Panc1 (cell line): ENCODE data around the gene ZKSCAN8. TPM values are rescaled to one million over a fixed set of nuclear protein-coding genes. Genes with fewer than 3 reads are reported as not detected.

Experiments used
- ATAC-seq: fragments of 200-7000 bp; cut with Tn5 transposase; 2 replicates; pipeline ENCODE4 v1.9.1; 2020; ENCODE audit warnings: mild to moderate bottlenecking, moderate library complexity
- BruUV-seq: library from RNA; stranded (reverse); fragments of 400-500 nt; replicated peaks from 2 replicates; lab custom pipeline; 2021; lab: Mats Ljungman, UMichigan
- CTCF ChIA-PET: fragments of 300-600 bp; sonication (Branson Sonifier 250); formaldehyde crosslinking; loops from one replicate; lab custom pipeline; 2022; ENCODE audit warnings: antibody characterized with exemption; lab: Charles Lee
- POLR2A ChIA-PET: fragments of 300-600 bp; sonication (Branson Sonifier 250); formaldehyde crosslinking; loops from one replicate; lab custom pipeline; 2022; ENCODE audit warnings: antibody characterized with exemption; lab: Charles Lee
- DNase-seq: peaks from one replicate; pipeline ENCODE4 v3.0.0-alpha.2; 2010; ENCODE audit warnings: low read depth, low spot score
- H3K27ac ChIP-seq: 2 replicates; pipeline ENCODE4 v1.5.1; 2011; ENCODE audit warnings: mild to moderate bottlenecking, low read length, inconsistent platforms
- H3K27me3 ChIP-seq: fragments of 200-500 bp; sonication (Bioruptor generic); 2 replicates; pipeline ENCODE4 v1.6.0; 2014; ENCODE audit warnings: low read length, inconsistent platforms; ENCODE audit not compliant: control insufficient read depth, insufficient read depth
- H3K36me3 ChIP-seq: fragments of 200-500 bp; sonication (Bioruptor generic); 2 replicates; pipeline ENCODE4 v1.5.1; 2014; ENCODE audit warnings: inconsistent platforms, mild to moderate bottlenecking, low read length, moderate library complexity; ENCODE audit not compliant: control insufficient read depth, insufficient read depth
- H3K4me1 ChIP-seq: 2 replicates; pipeline ENCODE4 v1.5.1; 2011; ENCODE audit warnings: inconsistent platforms, mild to moderate bottlenecking, low read length, moderate library complexity; ENCODE audit not compliant: control insufficient read depth, insufficient read depth
- H3K4me3 ChIP-seq, 2 experiments: 2 replicates each; pipeline ENCODE4 v1.5.1; 2011 to 2012; ENCODE audit warnings: low read depth in 2 of 2, low read length in 2 of 2, mild to moderate bottlenecking in 2 of 2, inconsistent platforms in 1 of 2, moderate library complexity in 1 of 2
- H3K9me3 ChIP-seq: fragments of 200-500 bp; sonication (Bioruptor generic); 2 replicates; pipeline ENCODE4 v1.5.1; 2014; ENCODE audit warnings: low read depth, mild to moderate bottlenecking, inconsistent platforms, low read length, moderate library complexity; ENCODE audit not compliant: control insufficient read depth, insufficient read depth
- POLR2AphosphoS5 ChIP-seq: IDR thresholded peaks from 2 replicates; pipeline ENCODE4 v1.6.1; 2012; ENCODE audit warnings: mild to moderate bottlenecking, low read depth, low read length, moderate library complexity
- SIN3A ChIP-seq: IDR thresholded peaks from 2 replicates; pipeline ENCODE4 v1.6.1; 2012; ENCODE audit warnings: low read depth, mild to moderate bottlenecking, low read length, moderate library complexity, borderline replicate concordance; ENCODE audit not compliant: insufficient read depth
- TCF7L2 ChIP-seq: IDR thresholded peaks from 2 replicates; pipeline ENCODE4 v1.6.1; 2011; ENCODE audit warnings: mild to moderate bottlenecking, low read depth, low read length, inconsistent platforms
- in situ Hi-C: cut with HindIII; loops from 2 replicates; pipeline ENCODE4 v1.10.0; 2016; ENCODE audit warnings: low sequenced_read_pairs, low pct_unique_long_range_greater_than_20kb
- intact Hi-C: fragments of 100-400 bp; cut with micrococcal nuclease; formaldehyde crosslinking; loops from one replicate; pipeline ENCODE4 v1.10.0; 2022; ENCODE audit not compliant: unreplicated experiment
- total RNA-seq: library from RNA; stranded (reverse); gene quantifications from one replicate; pipeline ENCODE4 v1.2.1, GENCODE V29; 2021; ENCODE audit not compliant: unreplicated experiment
- TF ChIP-seq, protein P1 (sequence below): fragments of 450-650 bp; IDR thresholded peaks from 2 replicates; pipeline ENCODE4 v1.5.1; 2017; ENCODE audit warnings: mild to moderate bottlenecking
- TF ChIP-seq, protein P2 (sequence below), 2 experiments: IDR thresholded peaks; 2 replicates each; pipeline ENCODE4 v1.6.1; 2011 to 2012; ENCODE audit warnings: low read depth in 2 of 2, control low read depth in 1 of 2, low read length in 1 of 2, mild to moderate bottlenecking in 1 of 2, moderate library complexity in 1 of 2; ENCODE audit not compliant: insufficient read depth in 1 of 2

The ZKSCAN8 gene
- total RNA-seq, 1 experiment from 2014 or later, result 18.4 TPM

DNA sequence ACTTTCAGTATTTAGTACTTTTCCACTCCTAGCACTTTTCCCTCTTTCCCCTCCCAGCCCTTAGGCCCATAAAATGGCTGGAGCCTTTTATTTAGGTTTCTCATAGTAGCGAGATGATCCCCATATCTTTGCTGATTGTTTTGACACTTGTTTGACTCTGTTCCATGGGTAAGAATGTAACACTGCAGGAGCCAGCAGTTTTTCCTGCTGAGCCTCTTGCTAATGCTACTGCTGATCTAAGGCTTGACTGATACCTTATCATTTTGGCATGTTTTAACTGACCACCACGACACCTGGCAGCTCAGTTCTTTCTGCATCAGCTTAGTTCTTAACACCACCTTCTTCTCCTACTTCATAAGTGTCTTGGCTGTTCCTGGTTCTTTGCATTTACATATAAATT lies 29.6 kb downstream of the ZKSCAN8 start:
- intact Hi-C loops, result no loop called here

DNA sequence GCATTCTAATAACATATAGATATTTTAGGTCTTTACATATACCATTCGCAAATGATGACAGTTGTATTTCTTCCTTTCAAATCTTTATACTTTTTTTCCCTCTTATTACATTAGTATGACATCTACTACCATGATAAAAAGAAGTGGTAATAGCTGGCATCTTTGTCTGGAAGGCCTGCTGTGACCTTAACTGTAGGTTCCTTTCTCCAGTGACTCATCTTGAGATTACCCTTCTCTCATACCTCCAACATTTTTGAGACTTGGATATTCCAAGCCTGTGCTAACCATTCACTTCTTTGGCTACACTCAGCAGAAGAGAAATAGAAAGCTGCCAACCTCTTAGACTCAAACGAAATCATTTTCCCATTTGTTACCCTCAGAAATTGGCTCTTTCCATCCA lies 30.3 kb downstream of the ZKSCAN8 start:
- H3K36me3 ChIP-seq, result no peaks in the 10 kb centered on the region

More for the DNA sequence above, 29.6 kb downstream of the ZKSCAN8 start:
- DNase-seq (no peak), ATAC-seq (no peak)
- no peak overlapping the region for H3K27ac ChIP-seq
- no peak overlapping the region for H3K4me3 ChIP-seq
- H3K4me1 ChIP-seq, result no peaks in the 10 kb centered on the region
- in situ Hi-C loops, result no loop called here
- H3K27me3 ChIP-seq, result no peaks in the 10 kb centered on the region
- TF ChIP-seq, protein P1, sequence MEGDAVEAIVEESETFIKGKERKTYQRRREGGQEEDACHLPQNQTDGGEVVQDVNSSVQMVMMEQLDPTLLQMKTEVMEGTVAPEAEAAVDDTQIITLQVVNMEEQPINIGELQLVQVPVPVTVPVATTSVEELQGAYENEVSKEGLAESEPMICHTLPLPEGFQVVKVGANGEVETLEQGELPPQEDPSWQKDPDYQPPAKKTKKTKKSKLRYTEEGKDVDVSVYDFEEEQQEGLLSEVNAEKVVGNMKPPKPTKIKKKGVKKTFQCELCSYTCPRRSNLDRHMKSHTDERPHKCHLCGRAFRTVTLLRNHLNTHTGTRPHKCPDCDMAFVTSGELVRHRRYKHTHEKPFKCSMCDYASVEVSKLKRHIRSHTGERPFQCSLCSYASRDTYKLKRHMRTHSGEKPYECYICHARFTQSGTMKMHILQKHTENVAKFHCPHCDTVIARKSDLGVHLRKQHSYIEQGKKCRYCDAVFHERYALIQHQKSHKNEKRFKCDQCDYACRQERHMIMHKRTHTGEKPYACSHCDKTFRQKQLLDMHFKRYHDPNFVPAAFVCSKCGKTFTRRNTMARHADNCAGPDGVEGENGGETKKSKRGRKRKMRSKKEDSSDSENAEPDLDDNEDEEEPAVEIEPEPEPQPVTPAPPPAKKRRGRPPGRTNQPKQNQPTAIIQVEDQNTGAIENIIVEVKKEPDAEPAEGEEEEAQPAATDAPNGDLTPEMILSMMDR, result no peak
- TF ChIP-seq SIN3A (no peak), POLR2AphosphoS5 (no peak)
- H3K36me3 ChIP-seq, result no peaks in the 10 kb centered on the region
- POLR2A ChIA-PET, result no interaction called here
- no peaks in the 10 kb centered on the region for H3K9me3 ChIP-seq
- BruUV-seq, result no TSS peak
- CTCF ChIA-PET, result no interaction called here

More for the DNA sequence above, 30.3 kb downstream of the ZKSCAN8 start:
- Histone ChIP-seq H3K4me1 (no peaks in the 10 kb centered on the region), H3K9me3 (no peaks in the 10 kb centered on the region), H3K27me3 (no peaks in the 10 kb centered on the region), H3K4me3 (no peak overlapping the region), H3K27ac (no peak overlapping the region)
- POLR2A ChIA-PET, result no interaction called here
- intact Hi-C loops (no loop called here), in situ Hi-C loops (no loop called here)
- no TSS peak for BruUV-seq
- TF ChIP-seq TCF7L2, result no peak
- TF ChIP-seq, protein P2, sequence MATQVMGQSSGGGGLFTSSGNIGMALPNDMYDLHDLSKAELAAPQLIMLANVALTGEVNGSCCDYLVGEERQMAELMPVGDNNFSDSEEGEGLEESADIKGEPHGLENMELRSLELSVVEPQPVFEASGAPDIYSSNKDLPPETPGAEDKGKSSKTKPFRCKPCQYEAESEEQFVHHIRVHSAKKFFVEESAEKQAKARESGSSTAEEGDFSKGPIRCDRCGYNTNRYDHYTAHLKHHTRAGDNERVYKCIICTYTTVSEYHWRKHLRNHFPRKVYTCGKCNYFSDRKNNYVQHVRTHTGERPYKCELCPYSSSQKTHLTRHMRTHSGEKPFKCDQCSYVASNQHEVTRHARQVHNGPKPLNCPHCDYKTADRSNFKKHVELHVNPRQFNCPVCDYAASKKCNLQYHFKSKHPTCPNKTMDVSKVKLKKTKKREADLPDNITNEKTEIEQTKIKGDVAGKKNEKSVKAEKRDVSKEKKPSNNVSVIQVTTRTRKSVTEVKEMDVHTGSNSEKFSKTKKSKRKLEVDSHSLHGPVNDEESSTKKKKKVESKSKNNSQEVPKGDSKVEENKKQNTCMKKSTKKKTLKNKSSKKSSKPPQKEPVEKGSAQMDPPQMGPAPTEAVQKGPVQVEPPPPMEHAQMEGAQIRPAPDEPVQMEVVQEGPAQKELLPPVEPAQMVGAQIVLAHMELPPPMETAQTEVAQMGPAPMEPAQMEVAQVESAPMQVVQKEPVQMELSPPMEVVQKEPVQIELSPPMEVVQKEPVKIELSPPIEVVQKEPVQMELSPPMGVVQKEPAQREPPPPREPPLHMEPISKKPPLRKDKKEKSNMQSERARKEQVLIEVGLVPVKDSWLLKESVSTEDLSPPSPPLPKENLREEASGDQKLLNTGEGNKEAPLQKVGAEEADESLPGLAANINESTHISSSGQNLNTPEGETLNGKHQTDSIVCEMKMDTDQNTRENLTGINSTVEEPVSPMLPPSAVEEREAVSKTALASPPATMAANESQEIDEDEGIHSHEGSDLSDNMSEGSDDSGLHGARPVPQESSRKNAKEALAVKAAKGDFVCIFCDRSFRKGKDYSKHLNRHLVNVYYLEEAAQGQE (IDR thresholded peaks at IDR 0.05; ENCODE audit: insufficient read depth in 1 of 2, low read depth in 2 of 2, low read length in 1 of 2), result no peak
- TF ChIP-seq, protein P1, result no peak
- no peak for TF ChIP-seq SIN3A
- no peak for TF ChIP-seq POLR2AphosphoS5
- ATAC-seq (no peak), DNase-seq (no peak)
- CTCF ChIA-PET, result no interaction called here
